NCI-H128 (cell line): ENCODE data around the gene ADH1B.
"Not testable (repeated sequence)": the region's sequence is repeated elsewhere in the genome, so short reads cannot be mapped to it uniquely, and the experiment has no call there.

ENCODE experiments used
- DNase-seq: peaks from one replicate; lab custom pipeline; 2025; ENCODE audit not compliant: unreplicated experiment; lab: John Stamatoyannopoulos, UW

ADH1B gene

GRCh38 chr4:99321241-99322191, at the start of gene ADH1B:
Gene ADH1B, minus strand, starts transcription at chr4:99321401. Its CDS starts 70 bp downstream, at chr4:99321331.
- no peak for DNase-seq

GRCh38 chr4:99367817-99368216, 46.6 kb upstream of the ADH1B start:
- DNase-seq: not testable (repeated sequence)

GRCh38 chr4:99366491-99366890, 45.3 kb upstream of the ADH1B start:
- no peak for DNase-seq

- no peak for DNase-seq
Measured at GRCh38 chr4:99362768-99363167, 41.6 kb upstream of the ADH1B start.

- no peak for DNase-seq
Measured at GRCh38 chr4:99361899-99362275, 40.7 kb upstream of the ADH1B start.

- DNase-seq: no peak
Measured at GRCh38 chr4:99361268-99361898, 40.2 kb upstream of the ADH1B start.

- no peak for DNase-seq
Measured at GRCh38 chr4:99359480-99360204, 38.4 kb upstream of the ADH1B start.

- DNase-seq: no peak
Measured at GRCh38 chr4:99357948-99358347, 36.7 kb upstream of the ADH1B start.

GRCh38 chr4:99356992-99357391, 35.8 kb upstream of the ADH1B start:
- no peak for DNase-seq

- DNase-seq: not testable (repeated sequence)
Measured at GRCh38 chr4:99356149-99356548, 34.9 kb upstream of the ADH1B start.

GRCh38 chr4:99352602-99353537, 31.7 kb upstream of the ADH1B start, which contains the start of gene ADH1C:
Gene ADH1C, minus strand, starts transcription at chr4:99352746. Its CDS starts 71 bp downstream, at chr4:99352675.
- DNase-seq: no peak

GRCh38 chr4:99351487-99351886, 30.3 kb upstream of the ADH1B start:
- no peak for DNase-seq

- DNase-seq: no peak
Measured at GRCh38 chr4:99349338-99349737, 28.1 kb upstream of the ADH1B start.

- not testable (repeated sequence) for DNase-seq
Measured at GRCh38 chr4:99342624-99343023, 21.4 kb upstream of the ADH1B start.

GRCh38 chr4:99341426-99341825, 20.2 kb upstream of the ADH1B start:
- DNase-seq: no peak

GRCh38 chr4:99339172-99339571, 18.0 kb upstream of the ADH1B start:
- DNase-seq: no peak

GRCh38 chr4:99336553-99336952, 15.4 kb upstream of the ADH1B start:
- no peak for DNase-seq

GRCh38 chr4:99334880-99335279, 13.7 kb upstream of the ADH1B start:
- no peak for DNase-seq

GRCh38 chr4:99330648-99331047, 9.4 kb upstream of the ADH1B start:
- no peak for DNase-seq

GRCh38 chr4:99329876-99330275, 8.7 kb upstream of the ADH1B start:
- DNase-seq: no peak
